Measurements from ENCODE around the gene NXN.
"Not testable (repeated sequence)": the region's sequence is repeated elsewhere in the genome, so short reads cannot be mapped to it uniquely, and the experiment has no call there.

The NXN gene

GRCh38 chr17:798246-798645 is 181.3 kb downstream of the NXN start:
- DNase-seq (ENCODE audit: low spot score), result no peak

DNA sequence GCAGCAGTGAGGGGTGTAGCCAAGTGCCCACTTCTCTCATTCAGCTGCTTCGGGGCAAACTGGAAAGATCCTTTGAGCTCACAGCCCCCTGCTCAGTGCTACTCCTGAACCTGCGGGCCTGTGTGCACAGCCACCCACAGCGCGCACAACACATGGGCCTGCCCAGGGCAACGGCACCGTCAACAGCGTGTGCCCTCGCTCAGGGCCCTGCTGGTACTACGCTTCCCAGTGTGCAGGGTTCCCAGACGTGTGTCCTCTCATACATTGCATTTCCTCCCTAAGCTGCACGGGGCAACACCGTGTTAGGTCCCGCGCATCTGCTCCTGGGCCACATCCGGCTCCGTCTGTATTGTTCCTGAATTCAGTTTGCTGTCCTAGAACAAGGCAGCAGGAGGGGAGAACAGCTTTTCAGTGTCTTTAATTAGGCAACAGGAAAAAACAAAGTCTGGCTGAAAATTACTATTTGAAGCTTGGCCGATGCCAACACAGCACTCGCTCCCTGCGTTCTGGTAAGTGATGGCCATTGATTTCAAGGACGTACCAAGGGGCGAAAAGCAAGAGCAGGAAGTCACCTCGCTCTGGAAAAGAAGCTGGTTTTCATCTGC is 182.2 kb downstream of the NXN start:
- no peak for DNase-seq (ENCODE audit: low spot score)

DNA sequence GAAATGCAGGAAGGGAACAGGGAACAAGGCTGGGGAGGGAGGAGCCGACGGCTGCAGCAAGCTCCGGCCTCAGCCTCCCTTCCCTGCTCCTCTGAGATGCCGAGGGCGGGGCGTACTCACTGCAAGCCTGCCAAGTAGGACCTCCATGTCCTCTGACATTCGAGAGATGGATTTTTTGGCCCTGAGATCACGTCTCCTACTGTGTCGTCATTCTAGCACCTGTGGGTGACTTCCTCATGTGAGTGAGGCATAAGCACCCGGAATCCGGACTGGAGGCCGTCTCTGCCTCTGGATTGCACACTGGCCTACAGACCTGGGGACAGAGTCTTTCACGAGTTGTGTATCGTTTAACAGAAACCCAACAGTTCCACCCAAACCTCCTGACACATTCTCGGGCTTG is 183.0 kb downstream of the NXN start:
- no peak for DNase-seq (ENCODE audit: low spot score)

- no peak for DNase-seq (ENCODE audit: low spot score)
These were observed 183.9 kb downstream of the NXN start for GRCh38 chr17:795721-796120.

GRCh38 chr17:795276-795675 is 184.3 kb downstream of the NXN start:
- DNase-seq (ENCODE audit: low spot score), result no peak

DNA sequence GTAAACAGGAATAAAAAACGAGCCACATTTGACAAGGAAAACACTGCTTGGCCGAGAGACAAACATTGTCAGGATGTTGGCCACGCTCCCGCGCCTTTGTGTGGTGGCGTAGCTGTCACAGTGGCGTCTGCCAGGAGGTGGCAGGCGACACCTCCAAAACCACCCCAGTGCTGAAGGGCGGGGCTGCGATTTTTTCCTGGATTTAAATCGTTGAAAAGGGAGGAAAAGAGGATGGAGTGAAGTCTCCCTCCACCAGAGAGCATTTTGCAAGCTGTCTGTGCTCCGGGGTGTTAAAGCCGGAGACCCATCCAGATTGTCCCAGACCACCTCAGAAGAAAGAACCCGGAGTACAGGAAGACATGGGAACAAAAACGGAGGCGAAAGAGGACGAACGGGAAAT is 184.7 kb downstream of the NXN start:
- peak; percentile 84 for DNase-seq (ENCODE audit: low spot score)

DNA sequence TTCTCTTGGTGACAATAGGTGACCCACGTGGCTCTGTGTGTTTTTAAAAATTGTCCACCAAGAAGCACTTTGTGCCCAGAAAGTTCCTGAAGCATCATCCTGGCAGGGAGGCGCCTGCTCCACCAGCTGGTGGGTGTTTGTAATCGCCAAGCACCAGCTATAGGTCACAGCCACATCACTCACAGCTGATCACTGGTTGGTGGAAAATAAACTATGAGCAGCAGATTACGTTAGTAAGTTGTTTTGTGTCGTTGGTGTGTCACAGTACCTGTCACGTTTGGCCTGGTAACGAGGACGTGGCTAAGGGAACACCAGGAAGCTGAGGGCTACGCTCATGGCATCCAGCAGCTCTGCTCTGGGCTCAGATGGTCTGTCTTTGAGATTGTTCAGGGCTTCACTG is 187.3 kb downstream of the NXN start:
- DNase-seq (ENCODE audit: low spot score), result no peak

GRCh38 chr17:791829-792228 is 187.7 kb downstream of the NXN start:
- no peak for DNase-seq (ENCODE audit: low spot score)

GRCh38 chr17:790874-791247 is 188.7 kb downstream of the NXN start:
- not testable (repeated sequence) for DNase-seq (ENCODE audit: low spot score)

- DNase-seq (ENCODE audit: low spot score), result not testable (repeated sequence)
These were observed 189.4 kb downstream of the NXN start for GRCh38 chr17:789931-790873.

DNA sequence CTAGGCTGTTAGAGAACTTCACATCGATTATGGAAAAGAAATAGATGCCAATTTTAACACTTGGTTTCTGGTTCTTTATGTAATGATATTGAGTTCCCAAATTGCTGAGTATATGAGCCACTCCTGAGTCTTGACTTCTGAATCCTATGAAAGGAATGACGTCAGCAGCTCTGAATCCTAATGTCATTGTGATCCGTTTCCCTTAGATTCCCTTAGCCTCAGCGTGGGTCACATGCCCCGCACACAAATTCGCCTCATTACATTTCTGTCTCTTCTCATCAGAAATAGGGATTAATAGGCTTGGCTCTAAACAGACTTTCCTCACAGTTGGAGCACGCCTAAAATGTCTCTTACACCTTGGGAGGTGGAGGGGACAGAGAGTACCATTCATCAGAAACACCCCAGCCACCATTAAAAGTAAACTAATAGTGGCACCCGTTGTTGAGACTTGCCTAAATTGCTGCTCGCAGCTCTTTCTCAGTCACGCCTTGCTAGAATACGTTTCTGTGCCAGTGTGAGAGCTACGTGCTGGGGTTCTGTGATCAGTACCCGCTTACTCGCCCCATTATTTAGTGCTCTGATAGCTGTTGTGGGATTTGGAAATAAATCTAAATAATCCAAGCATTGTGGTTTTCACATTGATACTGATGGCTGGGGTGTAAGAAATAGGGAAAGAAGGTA is 190.3 kb downstream of the NXN start:
- no peak for DNase-seq (ENCODE audit: low spot score)

DNA sequence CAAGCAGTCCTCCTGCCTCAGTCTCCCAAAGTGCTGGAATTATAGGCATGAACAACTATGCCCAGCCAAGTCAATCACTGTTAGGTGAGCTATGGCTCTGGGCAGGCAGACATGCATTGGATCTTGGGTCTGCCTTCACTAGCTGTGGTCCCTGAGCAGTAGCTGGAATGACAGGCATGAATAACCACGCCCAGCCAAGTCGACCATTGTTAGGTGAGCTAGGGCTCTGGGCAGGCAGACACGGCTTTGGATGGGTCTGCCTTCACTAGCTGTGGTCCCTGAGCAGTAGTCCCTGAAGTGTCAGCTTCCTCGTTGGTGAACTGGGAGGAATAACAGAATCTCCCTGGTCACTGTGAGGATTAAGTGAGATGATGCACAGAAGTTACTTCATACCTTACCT is 191.0 kb downstream of the NXN start:
- DNase-seq (ENCODE audit: low spot score), result no peak

GRCh38 chr17:787641-788221 is 191.8 kb downstream of the NXN start:
- DNase-seq (ENCODE audit: low spot score), result no peak

GRCh38 chr17:785901-786300 is 193.7 kb downstream of the NXN start:
- not testable (repeated sequence) for DNase-seq (ENCODE audit: low spot score)

DNA sequence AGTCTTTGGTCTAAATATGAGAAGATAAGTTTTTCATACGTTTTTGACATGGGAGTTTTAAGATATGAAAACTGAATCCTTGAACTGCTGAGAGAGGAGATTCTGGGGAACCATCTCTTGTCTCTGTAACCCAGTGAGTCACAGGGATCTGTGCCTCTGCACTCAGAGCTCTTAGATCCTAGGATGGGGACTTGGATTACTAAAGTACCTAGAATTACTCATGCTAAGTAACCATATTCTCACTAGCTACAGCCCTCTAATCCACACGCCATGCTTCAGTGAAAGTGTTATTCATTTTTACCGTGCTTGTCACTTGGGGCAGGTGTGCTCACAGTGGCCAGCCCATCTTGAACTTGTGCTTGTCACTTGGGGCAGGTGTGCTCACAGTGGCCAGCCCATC is 195.4 kb downstream of the NXN start:
- no peak for DNase-seq (ENCODE audit: low spot score)

- DNase-seq (ENCODE audit: low spot score), result peak; percentile 85
These were observed 197.5 kb downstream of the NXN start, which contains the start of the genes GLOD4 and MRM3 for GRCh38 chr17:781805-782731. Gene GLOD4, minus strand, starts transcription at chr17:782280. Its CDS starts 25 bp downstream, at chr17:782255. Gene MRM3, plus strand, starts transcription at chr17:782353. Its CDS starts 26 bp downstream, at chr17:782379.

- no peak for DNase-seq (ENCODE audit: low spot score)
These were observed 201.5 kb downstream of the NXN start for GRCh38 chr17:778096-778495.

DNA sequence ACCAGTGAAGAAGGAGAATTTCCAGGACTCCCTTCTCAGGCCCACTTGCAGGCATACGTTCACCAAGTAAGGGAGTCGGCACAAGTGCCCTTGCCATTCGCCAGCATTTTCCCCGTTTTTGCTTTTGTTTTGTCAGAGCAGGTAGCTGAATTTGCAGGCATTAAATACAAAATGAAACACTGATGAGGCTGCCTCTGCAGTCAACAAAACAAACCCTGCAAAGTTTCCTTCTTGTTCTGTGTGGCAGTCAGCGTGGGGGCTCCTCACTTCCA is 205.3 kb downstream of the NXN start:
- no peak for DNase-seq (ENCODE audit: low spot score)

DNA sequence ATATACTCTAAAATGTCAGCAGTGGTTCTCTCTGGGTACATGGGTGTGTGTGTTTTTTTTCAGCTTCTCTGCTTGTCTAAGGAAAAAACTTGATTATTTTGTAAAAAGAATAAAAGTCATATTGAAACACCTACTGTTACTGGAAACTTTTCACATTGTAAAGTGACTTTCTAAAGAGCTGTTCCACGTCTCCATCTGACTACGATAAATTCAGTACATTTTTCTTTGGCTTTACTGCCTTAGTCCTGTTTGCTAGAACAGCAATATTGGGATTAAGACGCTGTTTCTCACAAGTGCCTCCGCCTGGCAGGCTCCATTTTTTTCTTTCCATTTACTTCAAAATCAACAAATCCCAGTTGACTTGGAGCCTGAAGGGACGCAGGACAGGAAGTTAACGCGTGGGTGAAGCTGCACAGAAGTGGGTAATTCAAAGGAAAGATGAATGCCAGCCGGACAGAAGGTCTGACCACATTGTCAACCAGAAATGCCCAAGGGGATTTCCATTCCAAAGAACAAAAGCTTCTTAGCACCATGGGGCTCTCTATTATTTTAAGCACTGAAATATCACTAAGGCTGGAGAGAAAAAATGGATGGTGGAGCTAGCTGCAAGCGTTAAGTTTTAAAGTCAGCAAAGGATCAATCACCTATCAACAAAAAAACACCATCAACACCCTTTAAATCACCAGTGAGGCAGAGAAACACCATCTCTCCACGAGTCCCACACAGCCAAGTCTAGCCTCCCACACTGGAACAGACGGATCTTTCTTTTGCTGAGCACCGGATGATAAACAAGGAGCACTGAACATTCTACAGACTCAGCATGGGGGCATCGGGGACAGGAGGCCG is 205.9 kb downstream of the NXN start:
- DNase-seq (ENCODE audit: low spot score), result no peak

- no peak for DNase-seq (ENCODE audit: low spot score)
These were observed 206.6 kb downstream of the NXN start for GRCh38 chr17:773016-773415.

DNA sequence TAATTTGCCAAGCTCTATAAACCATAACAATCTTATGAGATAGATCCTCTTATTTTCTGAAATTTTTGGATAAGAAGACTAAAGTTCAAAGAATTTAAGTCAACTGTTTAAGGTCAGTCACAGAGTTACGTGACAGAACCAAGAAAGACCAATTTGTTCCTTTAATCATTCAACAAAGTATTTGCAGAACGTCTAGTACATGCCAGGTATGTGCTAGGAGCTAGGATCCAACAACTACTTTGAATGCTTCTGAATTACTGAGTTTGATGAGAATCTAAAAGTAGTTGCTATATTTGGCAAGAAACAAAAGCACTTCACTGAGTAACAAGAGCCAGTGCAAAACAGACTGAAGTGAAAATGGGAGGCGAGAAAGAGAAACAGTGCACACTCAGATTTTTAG is 212.5 kb downstream of the NXN start:
- DNase-seq (ENCODE audit: low spot score), result no peak
